Ramos (cell line): ENCODE results near the gene PTPN1.
"Not testable (repeated sequence)": the region's sequence is repeated elsewhere in the genome, so short reads cannot be mapped to it uniquely, and the experiment has no call there.

Experiments
- in situ Hi-C: fragments of 300-500 bp; cut with MboI; formaldehyde crosslinking; loops from one replicate; pipeline ENCODE4 v1.14.3; 2022; ENCODE audit warnings: low sequenced_read_pairs; ENCODE audit not compliant: unreplicated experiment

PTPN1 gene

GRCh38 chr20:50585214-50585613, 75.0 kb downstream of the PTPN1 start:
- in situ Hi-C loops: no loop called here

GRCh38 chr20:50585678-50586077, 75.5 kb downstream of the PTPN1 start:
- in situ Hi-C loops: no loop called here

DNA sequence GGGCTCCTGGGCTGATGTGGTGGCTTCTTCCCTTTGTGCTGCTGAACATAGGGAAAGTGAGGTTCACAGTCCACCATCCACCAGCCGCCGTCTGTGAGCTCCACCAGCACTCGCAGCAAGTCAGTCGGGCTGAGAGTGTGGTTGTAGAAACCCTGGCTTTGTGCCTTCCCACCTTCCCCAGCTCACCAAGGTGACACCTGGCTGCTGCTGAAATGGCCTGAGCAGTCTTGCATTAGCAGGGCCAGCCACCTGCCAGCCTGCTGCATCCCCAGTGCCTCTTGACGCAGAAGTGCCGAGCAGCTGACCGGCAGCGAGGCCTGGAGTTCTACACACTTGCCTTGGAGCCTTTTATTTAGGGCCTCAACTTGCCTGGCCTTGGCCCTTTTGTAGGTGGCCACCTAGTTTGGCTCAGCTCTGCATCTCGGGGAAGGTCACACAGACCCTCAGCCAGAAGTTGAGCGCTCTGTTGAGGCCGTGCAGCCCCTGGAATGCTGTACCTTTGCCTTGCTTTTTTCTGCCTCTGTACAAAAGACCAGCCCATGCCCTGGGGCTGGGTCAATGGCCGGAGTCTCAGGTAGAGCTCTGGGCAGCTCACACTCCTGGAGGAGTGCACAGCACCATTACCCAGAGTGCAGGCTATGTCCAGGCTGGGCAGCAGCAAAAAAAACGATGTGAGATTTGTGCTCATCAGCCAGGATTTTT, 76.5 kb downstream of the PTPN1 start:
- in situ Hi-C loops: no loop called here

DNA sequence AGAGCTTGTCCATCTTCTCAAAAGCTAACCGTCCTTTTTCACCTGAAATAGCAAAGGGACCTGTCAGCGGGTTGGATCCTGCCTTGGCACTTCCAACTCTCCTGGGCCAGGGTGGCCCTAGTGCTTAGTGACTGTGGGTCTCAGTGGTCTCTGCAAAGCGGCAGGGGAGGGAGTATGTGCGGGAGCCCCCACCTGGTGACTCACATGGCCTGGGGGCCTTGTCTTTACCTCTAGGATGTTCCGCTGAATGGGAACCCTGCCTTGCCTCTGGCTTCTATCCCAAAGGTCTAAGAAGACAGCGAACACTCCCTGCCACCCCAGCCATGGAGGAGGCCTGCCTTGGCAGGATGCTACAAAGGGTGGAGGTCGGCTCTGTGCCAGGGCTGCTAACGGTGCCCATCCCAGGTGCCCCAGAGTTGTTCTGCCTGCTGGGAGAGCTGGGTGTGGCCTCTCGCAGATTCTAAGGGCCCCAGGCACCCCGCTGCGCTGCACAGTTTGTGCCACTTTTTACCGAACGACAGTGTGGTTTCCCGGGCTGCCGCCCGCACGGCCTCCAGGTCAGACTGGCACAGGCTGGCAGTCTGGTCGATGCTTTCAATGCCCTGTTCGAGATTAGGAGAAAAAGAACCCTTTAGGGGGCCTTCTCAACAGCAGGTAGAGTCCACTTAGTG, 77.2 kb downstream of the PTPN1 start:
- in situ Hi-C loops: no loop called here

DNA sequence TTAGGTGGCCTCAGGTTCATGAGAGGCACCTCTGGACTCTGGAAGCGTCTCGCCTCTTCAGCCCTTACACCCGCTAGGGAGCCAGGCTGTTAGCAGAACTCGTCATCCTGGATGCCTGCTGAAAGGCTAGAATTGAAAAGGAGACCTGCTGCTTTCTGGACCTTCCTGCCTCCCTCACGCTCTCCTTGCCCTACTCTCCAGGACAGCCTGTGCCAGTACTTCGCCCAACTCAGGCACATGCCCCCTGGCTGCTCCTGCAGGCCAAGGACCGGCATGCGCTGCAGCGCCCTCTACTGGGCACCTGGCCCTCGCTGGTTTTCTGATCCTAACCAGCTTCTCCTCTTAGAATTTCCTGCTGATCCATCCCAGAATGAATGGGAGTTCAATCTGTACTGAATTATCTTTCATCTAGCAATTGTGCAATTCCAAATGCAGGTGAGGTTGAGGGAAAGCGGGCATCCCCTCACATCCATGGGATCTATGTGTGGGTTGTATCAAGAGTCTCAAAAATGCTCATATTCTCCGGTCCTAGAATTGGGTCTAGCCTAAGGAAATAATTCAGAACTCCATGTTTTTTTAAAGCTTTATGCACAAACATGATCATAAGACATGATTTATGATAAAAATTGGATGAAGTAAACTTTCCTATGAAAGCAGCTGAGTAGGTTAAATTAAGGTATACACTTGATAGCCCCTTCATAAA, 78.0 kb downstream of the PTPN1 start:
- in situ Hi-C loops: no loop called here

GRCh38 chr20:50589548-50590347, 79.6 kb downstream of the PTPN1 start:
- in situ Hi-C loops: no loop called here

GRCh38 chr20:50590348-50590664, 80.1 kb downstream of the PTPN1 start:
- in situ Hi-C loops: no loop called here

- in situ Hi-C loops: no loop called here
Measured at GRCh38 chr20:50591233-50591852, 81.2 kb downstream of the PTPN1 start.

GRCh38 chr20:50592282-50593004, 82.3 kb downstream of the PTPN1 start:
- in situ Hi-C loops: no loop called here

DNA sequence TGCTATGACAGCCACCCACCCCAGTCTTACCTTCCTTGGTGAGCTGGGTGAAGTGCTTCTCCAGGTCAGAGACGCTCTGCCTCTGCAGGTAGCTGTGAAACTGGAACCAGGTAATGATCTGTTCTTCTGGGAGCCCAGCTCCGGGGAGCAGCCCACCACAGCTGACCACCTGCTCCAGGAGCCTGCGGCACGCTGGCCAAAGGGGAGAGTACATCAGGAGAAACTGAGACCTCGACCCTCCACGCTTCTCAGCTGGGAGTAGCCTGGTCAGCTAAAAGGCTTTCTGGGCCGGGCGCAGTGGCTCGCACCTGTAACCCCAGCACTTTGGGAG, 82.8 kb downstream of the PTPN1 start:
- in situ Hi-C loops: no loop called here

DNA sequence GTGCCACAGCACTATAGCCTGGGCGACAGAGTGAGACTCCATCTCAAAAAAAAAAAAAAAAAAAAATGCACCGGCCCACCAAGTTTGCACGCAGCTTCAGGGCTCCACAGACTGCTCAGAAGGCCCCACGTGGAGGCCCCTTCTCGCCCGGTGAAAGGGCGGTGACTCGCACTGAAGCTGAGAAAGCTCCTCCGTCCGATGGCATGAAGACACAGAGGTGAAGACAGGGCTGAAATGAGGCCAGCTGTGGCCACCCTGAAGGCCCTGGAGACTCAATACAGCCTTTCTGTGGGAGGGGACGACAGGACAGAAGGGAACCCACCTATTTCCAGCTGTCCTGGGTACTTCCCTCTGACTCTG, 84.0 kb downstream of the PTPN1 start:
- in situ Hi-C loops: no loop called here

GRCh38 chr20:50594591-50595432, 84.6 kb downstream of the PTPN1 start:
- in situ Hi-C loops: no loop called here

DNA sequence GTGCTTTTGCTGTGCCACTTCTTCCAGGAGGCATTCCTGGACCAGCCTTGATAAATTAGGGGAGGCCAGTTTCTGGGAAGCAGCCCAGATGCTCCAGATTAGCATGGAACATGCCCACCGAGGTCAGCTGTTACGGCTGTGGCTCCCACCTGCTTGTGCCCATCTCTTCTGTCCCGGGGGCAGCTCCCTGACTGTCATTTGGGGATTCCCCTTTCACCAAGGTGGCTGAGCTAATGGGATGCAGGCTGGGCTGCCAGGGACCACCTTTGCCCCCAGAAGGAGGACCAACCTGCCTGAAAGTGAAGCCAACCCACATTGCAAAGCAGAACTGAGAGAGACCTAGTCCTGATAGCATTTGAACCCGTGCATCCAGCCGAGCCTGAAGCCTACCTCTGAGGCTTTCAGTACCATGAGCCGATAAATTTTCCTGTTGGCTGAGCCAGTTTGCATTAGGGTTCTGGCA, 85.3 kb downstream of the PTPN1 start:
- in situ Hi-C loops: no loop called here

- in situ Hi-C loops: no loop called here
Measured at GRCh38 chr20:50595988-50596693, 86.0 kb downstream of the PTPN1 start.

- in situ Hi-C loops: no loop called here
Measured at GRCh38 chr20:50596694-50597021, 86.5 kb downstream of the PTPN1 start.

- in situ Hi-C loops: no loop called here
Measured at GRCh38 chr20:50597406-50597969, 87.3 kb downstream of the PTPN1 start.

DNA sequence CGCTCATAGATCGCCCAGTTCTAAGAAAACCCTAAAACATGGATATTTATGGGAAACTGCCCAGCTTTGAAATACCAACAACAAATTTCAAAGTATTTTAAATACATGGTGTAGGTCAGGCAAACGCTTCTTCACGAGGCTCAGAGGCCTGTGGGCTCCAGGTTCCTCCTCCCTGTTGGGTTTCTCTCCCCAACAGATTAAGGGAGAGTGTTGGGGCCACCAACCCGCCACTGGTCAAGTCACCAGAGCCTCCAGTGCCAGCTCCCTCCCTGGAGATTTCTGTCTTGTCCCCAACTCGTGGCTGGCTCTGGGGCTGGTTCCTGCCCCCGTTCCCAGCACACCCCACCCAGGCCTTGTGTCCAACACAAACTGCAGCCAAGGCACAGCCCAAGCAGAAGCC, 87.9 kb downstream of the PTPN1 start:
- in situ Hi-C loops: no loop called here

DNA sequence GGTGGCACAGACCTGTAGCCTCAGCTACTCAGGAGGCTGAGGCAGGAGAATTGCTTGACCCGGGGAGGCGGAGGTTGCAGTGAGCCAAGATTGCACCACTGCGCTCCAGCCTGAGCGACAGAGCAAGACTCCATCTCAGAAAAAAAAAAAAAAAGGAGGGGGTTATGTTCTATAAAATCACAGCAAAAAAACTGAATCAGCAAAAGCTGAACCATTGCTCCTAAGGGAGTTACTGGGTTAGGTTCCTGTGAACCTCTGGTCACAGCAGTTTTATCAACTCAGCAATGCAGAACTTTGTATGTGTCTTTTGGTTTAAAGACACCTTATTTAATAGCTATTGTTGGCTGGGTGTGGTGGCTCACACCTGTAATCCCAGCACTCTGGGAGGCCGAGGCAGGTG, 88.6 kb downstream of the PTPN1 start:
- in situ Hi-C loops: not testable (repeated sequence)
